Stimulated activated CD4-positive, alpha-beta T cell treated with anti-CD3 and anti-CD28 coated beads, Interleukin-4, amount 100 ng/mL, for 1 hour (primary cell): ENCODE measurements around the gene ZG16.

Source experiments
- DNase-seq: peaks from one replicate; pipeline ENCODE4 v3.0.0-alpha.2; 2020

The ZG16 gene

DNA sequence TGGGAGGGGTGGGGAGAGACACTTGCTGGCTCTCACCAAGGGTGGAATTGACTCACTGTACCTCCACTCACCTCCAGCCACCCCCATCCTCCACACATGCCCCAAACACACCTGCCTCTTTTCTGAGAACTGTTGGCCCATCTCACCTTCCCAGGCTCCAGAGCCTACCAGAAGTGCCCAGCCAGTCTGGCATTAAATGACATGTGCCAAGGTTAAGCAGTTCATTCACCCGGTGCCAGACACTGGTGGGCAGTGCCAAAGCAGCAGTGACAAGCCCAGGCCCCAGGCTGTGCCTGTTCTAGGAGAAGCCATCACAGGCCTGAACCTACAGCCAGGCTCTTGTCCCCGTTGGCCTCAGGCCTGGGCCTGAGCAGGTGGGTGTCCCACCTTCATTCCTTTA, 53.4 kb downstream of the ZG16 start:
- DNase-seq: no peak
